ENCODE results near the gene AP1M1. TPM values are rescaled to one million over a fixed set of nuclear protein-coding genes. Genes with fewer than 3 reads are reported as not detected.

AP1M1 gene
- total RNA-seq, 2 donors from 2014 or later: 35.0 to 51.6 TPM

DNA sequence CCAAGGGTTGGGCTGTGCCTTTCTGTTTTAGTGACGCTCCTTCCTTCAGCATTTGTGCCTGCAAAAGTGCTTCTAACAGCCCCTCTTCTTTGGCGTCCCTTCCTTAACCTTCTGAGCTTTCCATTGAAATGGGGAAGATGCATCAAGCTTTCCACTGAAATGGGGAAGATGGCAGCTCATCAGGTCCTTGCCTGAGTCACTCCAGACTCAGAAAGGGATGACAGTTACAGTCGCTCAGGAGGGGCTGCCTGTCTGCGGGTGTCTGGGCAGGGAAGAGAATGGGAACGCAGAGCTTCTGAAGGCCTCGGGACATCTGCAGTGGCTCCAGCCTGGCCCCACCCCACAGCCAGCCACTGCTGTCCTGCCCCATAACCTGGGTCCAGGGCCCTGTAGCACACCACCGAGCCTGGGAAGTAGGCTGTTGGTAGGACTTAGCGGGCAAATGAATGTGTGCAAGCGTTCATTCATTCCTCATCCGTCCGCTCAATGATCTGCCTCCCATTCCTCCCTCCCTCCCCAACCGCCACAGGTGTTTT is 9.8 kb downstream of the AP1M1 start:
- no peaks in the 10 kb centered on the region for H3K9me3 Mint-ChIP-seq
- DNase-seq: no peak
- H3K27me3 Mint-ChIP-seq (ENCODE audit: insufficient read depth): no peaks in the 10 kb centered on the region
- peaks cover 58% of the 10 kb centered on the region for H3K36me3 ChIP-seq (ENCODE audit: control insufficient read depth, insufficient read depth, low read length)
- H3K36me3 Mint-ChIP-seq (ENCODE audit: low read depth): peaks cover 43% of the 10 kb centered on the region
- no peaks in the 10 kb centered on the region for H3K4me1 Mint-ChIP-seq
- no peak overlapping the region for H3K27ac ChIP-seq (ENCODE audit: low read depth, low read length)
- no peaks in the 10 kb centered on the region for H3K27me3 ChIP-seq (ENCODE audit: control insufficient read depth, insufficient read depth, low read length, poor library complexity, severe bottlenecking)
- no peak overlapping the region for H3K9ac ChIP-seq (ENCODE audit: extremely low read depth, low read length, poor library complexity, severe bottlenecking)
- 91 to 96% methylated on average over 4 to 12 of the region's 12 CpGs for WGBS, 2 experiments (ENCODE audit: insufficient coverage in 1 of 2, insufficient read length in 1 of 2)
- no peaks in the 10 kb centered on the region for H3K9me3 ChIP-seq (ENCODE audit: control insufficient read depth, low read length)
- H3K4me3 Mint-ChIP-seq: no peak overlapping the region
- TF ChIP-seq, protein P1, sequence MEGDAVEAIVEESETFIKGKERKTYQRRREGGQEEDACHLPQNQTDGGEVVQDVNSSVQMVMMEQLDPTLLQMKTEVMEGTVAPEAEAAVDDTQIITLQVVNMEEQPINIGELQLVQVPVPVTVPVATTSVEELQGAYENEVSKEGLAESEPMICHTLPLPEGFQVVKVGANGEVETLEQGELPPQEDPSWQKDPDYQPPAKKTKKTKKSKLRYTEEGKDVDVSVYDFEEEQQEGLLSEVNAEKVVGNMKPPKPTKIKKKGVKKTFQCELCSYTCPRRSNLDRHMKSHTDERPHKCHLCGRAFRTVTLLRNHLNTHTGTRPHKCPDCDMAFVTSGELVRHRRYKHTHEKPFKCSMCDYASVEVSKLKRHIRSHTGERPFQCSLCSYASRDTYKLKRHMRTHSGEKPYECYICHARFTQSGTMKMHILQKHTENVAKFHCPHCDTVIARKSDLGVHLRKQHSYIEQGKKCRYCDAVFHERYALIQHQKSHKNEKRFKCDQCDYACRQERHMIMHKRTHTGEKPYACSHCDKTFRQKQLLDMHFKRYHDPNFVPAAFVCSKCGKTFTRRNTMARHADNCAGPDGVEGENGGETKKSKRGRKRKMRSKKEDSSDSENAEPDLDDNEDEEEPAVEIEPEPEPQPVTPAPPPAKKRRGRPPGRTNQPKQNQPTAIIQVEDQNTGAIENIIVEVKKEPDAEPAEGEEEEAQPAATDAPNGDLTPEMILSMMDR (conservative IDR thresholded peaks at IDR 0.05): no peak
- no peak overlapping the region for H3K4me3 ChIP-seq (ENCODE audit: low read length)
- no peak overlapping the region for H3K27ac Mint-ChIP-seq
- no peaks in the 10 kb centered on the region for H3K4me1 ChIP-seq (ENCODE audit: control insufficient read depth, insufficient read depth, low read length)

GRCh38 chr19:16208064-16208759 is 10.5 kb downstream of the AP1M1 start:
- no peak for DNase-seq
- Mint-ChIP-seq H3K4me3 (no peak overlapping the region), H3K27me3 (ENCODE audit: insufficient read depth) (no peaks in the 10 kb centered on the region), H3K27ac (no peak overlapping the region), H3K4me1 (no peaks in the 10 kb centered on the region), H3K36me3 (ENCODE audit: low read depth) (peaks cover 46% of the 10 kb centered on the region), H3K9me3 (no peaks in the 10 kb centered on the region)
- no peak overlapping the region for H3K27ac ChIP-seq (ENCODE audit: low read depth, low read length)
- peaks cover 52% of the 10 kb centered on the region for H3K36me3 ChIP-seq (ENCODE audit: control insufficient read depth, insufficient read depth, low read length)
- 88 to 95% methylated on average over 14 to 21 of the region's 21 CpGs for WGBS, 2 experiments (ENCODE audit: insufficient coverage in 1 of 2, insufficient read length in 1 of 2)
- H3K4me3 ChIP-seq (ENCODE audit: low read length): no peak overlapping the region
- no peaks in the 10 kb centered on the region for H3K4me1 ChIP-seq (ENCODE audit: control insufficient read depth, insufficient read depth, low read length)
- no peaks in the 10 kb centered on the region for H3K9me3 ChIP-seq (ENCODE audit: control insufficient read depth, low read length)
- H3K27me3 ChIP-seq (ENCODE audit: control insufficient read depth, insufficient read depth, low read length, poor library complexity, severe bottlenecking): no peaks in the 10 kb centered on the region
- H3K9ac ChIP-seq (ENCODE audit: extremely low read depth, low read length, poor library complexity, severe bottlenecking): no peak overlapping the region
- TF ChIP-seq, protein P1 (conservative IDR thresholded peaks at IDR 0.05): no peak

GRCh38 chr19:16208847-16209665 is 11.3 kb downstream of the AP1M1 start:
- no peak overlapping the region for H3K27ac Mint-ChIP-seq
- 92 to 97% methylated on average over 20 to 29 of the region's 29 CpGs for WGBS, 2 experiments (ENCODE audit: insufficient coverage in 1 of 2, insufficient read length in 1 of 2)
- H3K36me3 Mint-ChIP-seq (ENCODE audit: low read depth): peaks cover 44% of the 10 kb centered on the region
- no peaks in the 10 kb centered on the region for H3K27me3 Mint-ChIP-seq (ENCODE audit: insufficient read depth)
- H3K4me1 Mint-ChIP-seq: no peaks in the 10 kb centered on the region
- H3K36me3 ChIP-seq (ENCODE audit: control insufficient read depth, insufficient read depth, low read length): peaks cover 49% of the 10 kb centered on the region
- H3K4me3 Mint-ChIP-seq: no peak overlapping the region
- TF ChIP-seq, protein P1 (conservative IDR thresholded peaks at IDR 0.05): no peak
- no peaks in the 10 kb centered on the region for H3K4me1 ChIP-seq (ENCODE audit: control insufficient read depth, insufficient read depth, low read length)
- H3K27ac ChIP-seq (ENCODE audit: low read depth, low read length): no peak overlapping the region
- DNase-seq: no peak
- H3K4me3 ChIP-seq (ENCODE audit: low read length): no peak overlapping the region
- no peaks in the 10 kb centered on the region for H3K9me3 Mint-ChIP-seq
- H3K9me3 ChIP-seq (ENCODE audit: control insufficient read depth, low read length): no peaks in the 10 kb centered on the region
- H3K9ac ChIP-seq (ENCODE audit: extremely low read depth, low read length, poor library complexity, severe bottlenecking): no peak overlapping the region
- H3K27me3 ChIP-seq (ENCODE audit: control insufficient read depth, insufficient read depth, low read length, poor library complexity, severe bottlenecking): no peaks in the 10 kb centered on the region

Data from endodermal cell (in vitro differentiated cells).